ENCODE results near the gene CAMK2G. TPM values are rescaled to one million over a fixed set of nuclear protein-coding genes. Genes with fewer than 3 reads are reported as not detected.
"Not testable (repeated sequence)": the region's sequence is repeated elsewhere in the genome, so short reads cannot be mapped to it uniquely, and the experiment has no call there.

Gene CAMK2G
- total RNA-seq, result 10 to 100 TPM; 50.6 to 59.9 (median 55.5) TPM
- 49.0 TPM for total RNA-seq (2013)
- 9.2 to 115 (median 68.2) reads per million in 29 experiments for total RNA-seq

DNA sequence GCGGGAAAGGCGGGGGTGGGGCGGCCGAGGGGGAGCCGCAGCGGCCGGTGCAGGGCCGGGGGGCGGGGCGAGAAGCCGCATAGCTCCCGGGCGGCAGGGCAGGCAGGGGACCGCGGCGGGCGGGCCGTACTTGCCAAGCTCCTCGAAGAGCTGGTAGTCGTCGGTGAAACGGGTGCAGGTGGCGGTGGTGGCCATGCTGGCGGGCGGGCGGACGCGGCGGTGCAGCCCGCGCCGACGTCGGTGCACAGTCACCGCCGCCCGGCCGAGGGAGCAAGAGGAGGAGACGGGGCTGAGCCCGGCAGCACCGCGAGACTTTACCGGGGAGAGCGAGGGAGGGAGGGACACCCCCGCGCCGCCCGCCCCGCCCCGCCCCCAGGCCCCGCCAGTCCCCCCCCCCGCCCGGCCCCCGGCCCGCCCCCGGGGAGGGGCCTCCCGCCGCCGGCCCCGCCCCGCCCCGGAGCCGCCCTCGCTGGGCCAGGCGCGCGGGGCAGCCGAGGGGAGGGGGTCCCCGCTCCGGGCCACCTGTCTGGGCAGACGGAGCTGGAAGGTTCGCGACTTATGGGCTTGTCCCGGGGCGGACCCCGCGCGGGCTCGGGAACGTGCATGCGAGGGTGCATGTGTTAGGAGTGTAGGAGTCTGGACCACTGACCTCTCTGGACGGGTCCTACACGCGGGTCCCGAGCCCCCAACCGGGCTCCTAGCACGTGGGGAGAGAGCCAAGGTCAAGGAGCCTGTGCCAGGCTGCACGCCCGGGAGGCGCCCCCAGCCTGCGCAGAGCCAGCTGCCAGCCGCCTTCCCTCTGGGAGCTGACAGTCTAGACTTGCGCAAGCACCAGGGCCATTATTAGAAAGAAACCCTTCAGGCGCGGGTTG is at the start of gene CAMK2G:
CAMK2G (minus strand) TSS at position 289 of the 872 bp plus-strand sequence; CDS start at position 195, 94 bp downstream.
- ChIA-PET POLR2A (interaction anchor here in 1 of 2 donors (0.7 kb wide), 2 partner anchors 10 to 25 kb away, joined by 4 to 5 read pairs; no protein-coding TSS in a partner anchor), CTCF (interaction anchor here (0.8 to 1.4 kb wide), 6 partner anchors 12 to 84 kb away, joined by 3 to 6 read pairs (median 4); no protein-coding TSS in a partner anchor)
- ATAC-seq (replicated peaks in 1 of 4) (peak; percentile 79 to 89 (median 88)), DNase-seq (peak; percentile 59 to 91 (median 76))
- Histone ChIP-seq H3K9me3 (no peaks in the 10 kb centered on the region), H3K27ac (ENCODE audit: low read length) (peak within 1 kb of the TSS; percentile 87), H3K4me1 (ENCODE audit: control insufficient read depth in 1 of 2, extremely low read depth in 1 of 2, insufficient read depth in 2 of 2, low read length in 2 of 2) (peaks cover 10 to 61% of the 10 kb centered on the region in 2 experiments), H3K36me3 (ENCODE audit: control insufficient read depth in 2 of 2, extremely low read depth in 1 of 2, insufficient read depth in 1 of 2, low read length in 1 of 2) (peaks cover 4 to 26% of the 10 kb centered on the region in 2 donors), H3K4me3 (ENCODE audit: control insufficient read depth in 1 of 2, extremely low read depth in 1 of 2, low read length in 1 of 2) (peak within 1 kb of the TSS; percentile 55 to 89), H3K27me3 (replicated peaks in 1 of 2; ENCODE audit: control insufficient read depth in 2 of 2, extremely low read depth in 1 of 2, insufficient read depth in 2 of 2, low read length in 1 of 2) (no peaks in the 10 kb centered on the region)
- peaks cover 15% of the 10 kb centered on the region for H3K36me3 Mint-ChIP-seq
- no peaks in the 10 kb centered on the region for H3K27me3 Mint-ChIP-seq
- peak within 1 kb of the TSS; percentile 85 to 91 (median 86) for H3K4me3 Mint-ChIP-seq
- peaks cover 72 to 74% (median 72%) of the 10 kb centered on the region in 3 donors for H3K4me1 Mint-ChIP-seq
- H3K27ac Mint-ChIP-seq, result peak within 1 kb of the TSS; percentile 94 to 98
- H3K9me3 Mint-ChIP-seq, result no peaks in the 10 kb centered on the region
- WGBS (ENCODE audit: insufficient coverage), result under 1% methylated on average over 71 of the region's 95 CpGs

DNA sequence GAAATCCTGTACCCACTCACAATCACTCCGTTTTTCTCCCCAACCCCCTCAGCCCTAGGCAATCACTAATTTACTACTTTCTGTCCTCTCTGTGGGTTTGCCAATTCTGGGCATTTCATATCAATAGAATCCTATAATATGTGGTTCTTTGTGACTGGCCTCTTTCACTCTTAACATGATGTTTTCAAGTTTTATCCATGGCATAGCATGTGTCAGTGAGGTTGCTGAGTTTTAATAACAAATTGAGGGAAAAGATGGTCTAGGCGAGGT is 48.4 kb upstream of the CAMK2G start:
- CTCF ChIA-PET, result no interaction called here
- POLR2A ChIA-PET, result no interaction called here
- DNase-seq (no peak), ATAC-seq (replicated peaks in 1 of 4) (no peak)
- Histone ChIP-seq H3K9me3 (peaks cover 2% of the 10 kb centered on the region), H3K4me3 (ENCODE audit: control insufficient read depth in 1 of 2, extremely low read depth in 1 of 2, low read length in 1 of 2) (no peak overlapping the region), H3K4me1 (ENCODE audit: control insufficient read depth in 1 of 2, extremely low read depth in 1 of 2, insufficient read depth in 2 of 2, low read length in 2 of 2) (peaks cover 14 to 38% of the 10 kb centered on the region in 2 experiments), H3K27me3 (replicated peaks in 1 of 2; ENCODE audit: control insufficient read depth in 2 of 2, extremely low read depth in 1 of 2, insufficient read depth in 2 of 2, low read length in 1 of 2) (peaks cover 0 to 26% of the 10 kb centered on the region in 2 experiments), H3K36me3 (ENCODE audit: control insufficient read depth in 2 of 2, extremely low read depth in 1 of 2, insufficient read depth in 1 of 2, low read length in 1 of 2) (no peaks in the 10 kb centered on the region), H3K27ac (ENCODE audit: low read length) (no peak overlapping the region)
- Mint-ChIP-seq H3K36me3 (no peaks in the 10 kb centered on the region), H3K9me3 (peaks cover 0 to 5% (median 0%) of the 10 kb centered on the region in 3 donors), H3K27ac (no peak overlapping the region), H3K4me1 (peaks cover 26 to 44% (median 40%) of the 10 kb centered on the region in 3 donors), H3K27me3 (peaks cover 25% of the 10 kb centered on the region in 2 donors), H3K4me3 (peak overlapping the region in 1 of 3 donors; percentile 78)
- no CpG with 5 or more reads among the region's 2 CpGs for WGBS (ENCODE audit: insufficient coverage)

DNA sequence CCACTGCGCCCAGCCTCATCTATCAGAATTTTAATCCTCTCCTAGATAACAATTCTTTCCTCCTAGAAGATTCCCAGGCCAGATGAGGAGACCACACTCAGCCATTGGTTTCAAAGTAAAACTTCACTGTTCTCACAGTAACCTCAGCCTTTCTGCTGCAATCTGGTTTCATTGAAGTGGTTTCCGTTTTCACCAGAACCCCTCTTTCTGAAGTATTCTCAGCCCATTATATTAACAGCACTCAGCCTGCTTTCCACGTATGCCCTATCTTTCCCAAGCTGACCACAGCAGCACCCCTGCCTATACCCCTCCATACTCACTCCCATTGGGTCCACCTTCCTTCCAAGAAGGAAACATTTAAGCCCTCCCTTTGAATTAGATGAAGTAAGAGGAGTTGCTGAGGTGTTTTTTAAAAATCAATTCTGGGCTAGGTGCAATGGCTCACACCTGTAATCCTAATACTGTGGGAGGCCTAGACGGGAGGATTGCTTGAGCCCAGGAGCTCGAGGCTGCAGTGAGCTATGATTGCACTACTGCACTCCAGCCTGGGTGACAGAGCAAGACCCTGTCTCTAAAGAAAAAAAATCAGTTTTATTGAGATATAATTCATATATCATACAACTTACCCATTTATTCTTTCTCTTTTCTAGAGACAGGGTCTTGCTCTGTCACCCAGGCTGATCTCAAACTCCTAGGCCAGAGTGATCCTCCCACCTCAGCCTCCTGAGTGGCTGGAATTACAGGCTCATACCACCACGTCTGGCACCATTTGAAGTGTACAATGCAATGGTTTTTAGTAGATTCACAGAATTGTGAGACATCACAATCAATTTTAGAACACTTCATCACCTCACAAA is 47.9 kb upstream of the CAMK2G start:
- Mint-ChIP-seq H3K36me3 (no peaks in the 10 kb centered on the region), H3K27ac (peak overlapping the region in 1 of 2 donors; percentile 28), H3K4me1 (peaks cover 26 to 44% (median 40%) of the 10 kb centered on the region in 3 donors), H3K27me3 (peaks cover 21 to 25% of the 10 kb centered on the region in 2 donors), H3K4me3 (peak overlapping the region; percentile 11 to 78 (median 26)), H3K9me3 (peaks cover 0 to 5% (median 0%) of the 10 kb centered on the region in 3 donors)
- ATAC-seq (replicated peaks in 1 of 4), result peak; percentile 91 to 98 (median 95)
- no peak overlapping the region for H3K27ac ChIP-seq (ENCODE audit: low read length)
- peaks cover 2% of the 10 kb centered on the region for H3K9me3 ChIP-seq
- ChIA-PET POLR2A (interaction anchor here (0.6 to 0.7 kb wide), 3 partner anchors 15 to 426 kb away, joined by 3 to 4 read pairs (median 4); partner anchors contain the start of gene ZSWIM8 (in 1 of the 2)), CTCF (no interaction called here)
- DNase-seq, result peak in 15 of 35 experiments; percentile 2 to 76 (median 16)
- H3K4me3 ChIP-seq (ENCODE audit: control insufficient read depth in 1 of 2, extremely low read depth in 1 of 2, low read length in 1 of 2), result peak overlapping the region in 1 of 2 donors; percentile 10
- WGBS (ENCODE audit: insufficient coverage), result 15% methylated on average over 3 of the region's 6 CpGs
- H3K4me1 ChIP-seq (ENCODE audit: control insufficient read depth in 1 of 2, extremely low read depth in 1 of 2, insufficient read depth in 2 of 2, low read length in 2 of 2), result peaks cover 14 to 38% of the 10 kb centered on the region in 2 experiments
- no peaks in the 10 kb centered on the region for H3K36me3 ChIP-seq (ENCODE audit: control insufficient read depth in 2 of 2, extremely low read depth in 1 of 2, insufficient read depth in 1 of 2, low read length in 1 of 2)
- peaks cover 0 to 26% of the 10 kb centered on the region in 2 experiments for H3K27me3 ChIP-seq (replicated peaks in 1 of 2; ENCODE audit: control insufficient read depth in 2 of 2, extremely low read depth in 1 of 2, insufficient read depth in 2 of 2, low read length in 1 of 2)

DNA sequence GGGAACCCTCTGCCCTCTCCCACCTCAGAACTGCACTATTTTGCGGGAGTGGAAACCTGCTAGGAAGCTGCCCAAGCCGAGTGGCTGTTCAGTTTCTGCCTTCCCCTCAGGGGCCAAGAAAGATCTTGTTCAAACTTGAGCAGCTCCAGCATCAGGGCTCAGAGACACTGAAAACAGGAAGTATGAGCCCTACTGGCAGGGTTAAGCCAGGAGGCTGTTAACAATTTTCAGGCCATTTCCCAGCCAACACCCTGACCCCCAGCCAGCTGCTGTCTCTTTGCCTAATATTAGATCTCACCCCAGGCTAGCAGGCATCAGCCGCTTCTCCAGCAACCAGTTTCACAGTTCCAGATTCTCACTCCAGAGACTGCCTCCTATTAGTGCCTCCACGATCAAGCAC is 45.7 kb upstream of the CAMK2G start:
- H3K4me3 Mint-ChIP-seq, result peak overlapping the region in 1 of 3 donors; percentile 78

GRCh38 chr10:73919481-73919880 is 45.1 kb upstream of the CAMK2G start:
- WGBS (ENCODE audit: insufficient coverage), result 92% methylated on average over 2 of the region's 8 CpGs
- H3K36me3 ChIP-seq (ENCODE audit: control insufficient read depth in 2 of 2, extremely low read depth in 1 of 2, insufficient read depth in 1 of 2, low read length in 1 of 2); H3K36me3 Mint-ChIP-seq; H3K9me3 Mint-ChIP-seq; H3K27ac Mint-ChIP-seq; DNase-seq; H3K27ac ChIP-seq (ENCODE audit: low read length); H3K9me3 ChIP-seq; ATAC-seq (replicated peaks in 1 of 4); POLR2A ChIA-PET; H3K4me3 ChIP-seq (ENCODE audit: control insufficient read depth in 1 of 2, extremely low read depth in 1 of 2, low read length in 1 of 2): not testable (repeated sequence)
- Mint-ChIP-seq H3K4me3 (peak overlapping the region in 1 of 3 donors; percentile 78), H3K4me1 (peaks cover 26 to 47% (median 36%) of the 10 kb centered on the region in 3 donors), H3K27me3 (peaks cover 13 to 22% of the 10 kb centered on the region in 2 donors)
- Histone ChIP-seq H3K27me3 (replicated peaks in 1 of 2; ENCODE audit: control insufficient read depth in 2 of 2, extremely low read depth in 1 of 2, insufficient read depth in 2 of 2, low read length in 1 of 2) (peaks cover 0 to 34% of the 10 kb centered on the region in 2 experiments), H3K4me1 (ENCODE audit: control insufficient read depth in 1 of 2, extremely low read depth in 1 of 2, insufficient read depth in 2 of 2, low read length in 2 of 2) (peaks cover 14 to 38% of the 10 kb centered on the region in 2 experiments)
- CTCF ChIA-PET, result interaction anchor here in 1 of 2 donors (0.7 kb wide), 1 partner anchor 183 kb away, joined by 5 read pairs; no protein-coding TSS in a partner anchor

More for the DNA sequence above, 45.7 kb upstream of the CAMK2G start:
- ChIA-PET CTCF (interaction anchor here (0.6 to 0.7 kb wide), 2 partner anchors 127 to 182 kb away, joined by 3 to 5 read pairs; no protein-coding TSS in a partner anchor), POLR2A (no interaction called here)
- Histone ChIP-seq H3K27me3 (replicated peaks in 1 of 2; ENCODE audit: control insufficient read depth in 2 of 2, extremely low read depth in 1 of 2, insufficient read depth in 2 of 2, low read length in 1 of 2) (peaks cover 0 to 35% of the 10 kb centered on the region in 2 experiments), H3K27ac (ENCODE audit: low read length) (no peak overlapping the region), H3K4me3 (ENCODE audit: control insufficient read depth in 1 of 2, extremely low read depth in 1 of 2, low read length in 1 of 2) (no peak overlapping the region), H3K9me3 (peaks cover 2% of the 10 kb centered on the region), H3K4me1 (ENCODE audit: control insufficient read depth in 1 of 2, extremely low read depth in 1 of 2, insufficient read depth in 2 of 2, low read length in 2 of 2) (peaks cover 14 to 38% of the 10 kb centered on the region in 2 experiments), H3K36me3 (ENCODE audit: control insufficient read depth in 2 of 2, extremely low read depth in 1 of 2, insufficient read depth in 1 of 2, low read length in 1 of 2) (no peaks in the 10 kb centered on the region)
- no peaks in the 10 kb centered on the region for H3K36me3 Mint-ChIP-seq
- H3K4me1 Mint-ChIP-seq, result peaks cover 26 to 47% (median 39%) of the 10 kb centered on the region in 3 donors
- 43% methylated on average over 2 of the region's 4 CpGs for WGBS (ENCODE audit: insufficient coverage)
- peak in 6 of 35 experiments; percentile 6 to 35 (median 20) for DNase-seq
- peaks cover 17 to 23% of the 10 kb centered on the region in 2 donors for H3K27me3 Mint-ChIP-seq
- peak; percentile 36 to 59 (median 48) for ATAC-seq (replicated peaks in 1 of 4)
- peaks cover 0 to 5% (median 0%) of the 10 kb centered on the region in 3 donors for H3K9me3 Mint-ChIP-seq
- H3K27ac Mint-ChIP-seq, result peak overlapping the region in 1 of 2 donors; percentile 19

All from T-cell (primary cell).